ENCODE measurements around the gene TMC7.

- TF ChIP-seq POLR2AphosphoS5 (IDR thresholded peaks at IDR 0.05): no peak
- no peak for TF ChIP-seq POLR2A (IDR thresholded peaks at IDR 0.05)
- TF ChIP-seq CTCF (IDR thresholded peaks at IDR 0.05): no peak
Observed at GRCh38 chr16:19109288-19109664, 125.5 kb downstream of the TMC7 start.
